ENCODE measurements around the gene LRP1-AS.
A peak's percentile ranks its signal among the peaks of the same experiment; 100 is the strongest.

The LRP1-AS gene

DNA sequence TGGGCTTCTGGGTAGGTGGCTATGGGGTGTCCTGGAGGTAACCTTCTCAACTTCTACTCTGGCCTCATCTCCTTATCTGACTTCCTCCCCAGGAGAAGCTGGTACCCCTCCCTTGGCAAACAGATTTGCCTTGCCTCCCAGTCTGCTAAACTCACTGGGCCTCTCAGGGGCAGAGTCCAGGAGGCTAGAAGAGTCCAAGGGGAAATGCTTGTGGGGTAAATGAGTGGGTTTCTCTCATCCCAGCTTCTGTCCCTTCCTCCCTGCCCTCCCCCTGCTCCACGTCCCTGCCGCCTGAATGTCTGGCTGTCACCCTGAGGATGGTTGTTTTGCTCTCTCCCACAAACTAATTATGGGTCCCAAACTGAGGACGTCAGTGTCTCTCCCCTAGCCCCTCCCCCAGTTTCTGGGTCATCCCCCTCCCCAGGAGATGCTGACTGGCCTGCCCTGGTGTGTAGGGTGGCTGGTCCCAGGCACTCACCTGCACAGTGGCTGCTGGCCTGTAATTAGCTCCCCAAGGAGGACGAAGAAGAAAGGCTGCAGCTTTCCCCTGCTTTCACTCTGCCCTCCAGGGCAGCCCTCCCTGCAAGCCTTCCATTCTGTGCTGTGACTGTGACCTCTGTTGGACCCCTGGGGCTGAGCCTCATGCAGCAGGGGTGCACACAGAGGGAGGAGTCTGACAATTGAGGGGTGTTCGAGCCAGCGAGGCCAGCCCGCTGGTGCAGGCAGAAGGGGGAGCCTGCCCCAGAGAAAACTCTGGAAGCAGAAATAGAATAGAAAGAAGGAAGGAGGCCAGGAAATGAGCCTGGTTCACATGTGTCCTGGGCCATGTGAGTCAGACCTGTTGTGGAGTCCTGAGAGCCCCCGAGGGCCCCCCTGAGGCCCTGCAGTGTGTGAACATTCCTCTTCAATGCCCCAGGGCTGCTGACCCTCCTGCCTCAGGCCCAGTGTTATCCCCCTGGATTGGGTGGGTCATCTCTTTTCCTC, at the start of gene LRP1-AS:
LRP1-AS (minus strand) TSS at position 659 of the 984 bp plus-strand sequence.
- DNase-seq (ENCODE audit: low spot score), result no peak

DNA sequence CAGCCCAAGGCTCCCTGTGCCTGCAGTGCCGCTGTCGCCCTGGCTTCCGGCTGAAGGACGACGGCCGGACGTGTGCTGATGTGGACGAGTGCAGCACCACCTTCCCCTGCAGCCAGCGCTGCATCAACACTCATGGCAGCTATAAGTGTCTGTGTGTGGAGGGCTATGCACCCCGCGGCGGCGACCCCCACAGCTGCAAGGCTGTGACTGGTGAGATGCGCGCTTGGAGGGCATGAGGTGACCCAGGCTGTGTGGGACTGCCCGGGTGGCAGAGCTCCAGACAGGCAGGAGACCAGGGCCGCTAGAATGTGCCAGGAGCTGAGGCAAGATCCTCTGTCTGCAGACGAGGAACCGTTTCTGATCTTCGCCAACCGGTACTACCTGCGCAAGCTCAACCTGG, 49.5 kb upstream of the LRP1-AS start:
- no peak for DNase-seq (ENCODE audit: low spot score)

DNA sequence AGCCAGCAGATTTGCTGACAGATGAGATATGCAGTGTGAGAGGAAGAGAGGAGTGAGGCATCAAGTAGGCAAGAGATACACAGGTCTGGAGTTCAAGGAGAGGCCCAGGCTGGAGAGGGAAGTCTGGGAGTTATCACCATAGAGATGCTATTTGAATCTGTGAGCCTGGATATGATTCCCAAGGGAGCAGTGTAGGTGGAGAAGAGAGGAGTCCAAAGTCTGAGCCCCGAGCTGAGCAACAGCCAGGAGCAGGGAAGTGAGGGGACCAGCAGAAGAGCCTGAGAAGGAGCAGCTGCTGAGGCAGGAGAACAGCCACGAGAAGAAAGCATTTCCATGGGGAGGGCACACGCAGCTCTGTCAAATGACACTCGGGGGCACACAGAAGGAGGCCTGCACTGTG, 49.0 kb upstream of the LRP1-AS start:
- no peak for DNase-seq (ENCODE audit: low spot score)

DNA sequence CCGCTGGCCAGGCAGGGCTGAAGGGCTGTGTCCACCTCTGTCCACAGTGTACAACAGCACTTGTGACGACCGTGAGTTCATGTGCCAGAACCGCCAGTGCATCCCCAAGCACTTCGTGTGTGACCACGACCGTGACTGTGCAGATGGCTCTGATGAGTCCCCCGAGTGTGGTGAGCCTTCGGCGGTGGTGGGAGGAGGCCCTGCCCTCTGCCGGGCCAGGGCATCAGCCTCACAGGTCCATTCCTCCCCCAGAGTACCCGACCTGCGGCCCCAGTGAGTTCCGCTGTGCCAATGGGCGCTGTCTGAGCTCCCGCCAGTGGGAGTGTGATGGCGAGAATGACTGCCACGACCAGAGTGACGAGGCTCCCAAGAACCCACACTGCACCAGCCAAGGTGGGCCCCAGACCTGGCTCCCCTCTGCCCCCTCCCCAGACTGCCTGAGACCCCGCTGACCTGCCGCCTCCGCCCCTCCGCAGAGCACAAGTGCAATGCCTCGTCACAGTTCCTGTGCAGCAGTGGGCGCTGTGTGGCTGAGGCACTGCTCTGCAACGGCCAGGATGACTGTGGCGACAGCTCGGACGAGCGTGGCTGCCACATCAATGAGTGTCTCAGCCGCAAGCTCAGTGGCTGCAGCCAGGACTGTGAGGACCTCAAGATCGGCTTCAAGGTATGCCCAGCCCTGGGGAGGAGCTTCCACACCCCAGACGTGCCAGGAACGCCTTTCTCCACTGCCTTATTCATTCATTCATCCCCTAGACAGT, 48.4 kb upstream of the LRP1-AS start:
- DNase-seq (ENCODE audit: low spot score), result no peak

DNA sequence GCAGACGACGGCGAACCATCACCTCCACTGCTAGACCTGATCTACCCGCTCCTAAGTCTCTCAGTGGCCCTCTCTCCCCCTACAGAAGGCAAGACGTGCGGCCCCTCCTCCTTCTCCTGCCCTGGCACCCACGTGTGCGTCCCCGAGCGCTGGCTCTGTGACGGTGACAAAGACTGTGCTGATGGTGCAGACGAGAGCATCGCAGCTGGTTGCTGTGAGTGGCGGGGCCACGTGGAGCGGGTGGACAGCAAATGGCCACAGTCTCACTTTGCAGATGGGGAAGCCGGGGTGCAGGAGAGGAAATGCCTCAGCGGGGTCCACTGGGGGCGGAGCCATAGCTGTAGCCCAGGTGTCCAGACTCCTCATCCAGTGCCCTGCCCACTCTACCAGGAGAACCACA, 47.8 kb upstream of the LRP1-AS start:
- no peak for DNase-seq (ENCODE audit: low spot score)

DNA sequence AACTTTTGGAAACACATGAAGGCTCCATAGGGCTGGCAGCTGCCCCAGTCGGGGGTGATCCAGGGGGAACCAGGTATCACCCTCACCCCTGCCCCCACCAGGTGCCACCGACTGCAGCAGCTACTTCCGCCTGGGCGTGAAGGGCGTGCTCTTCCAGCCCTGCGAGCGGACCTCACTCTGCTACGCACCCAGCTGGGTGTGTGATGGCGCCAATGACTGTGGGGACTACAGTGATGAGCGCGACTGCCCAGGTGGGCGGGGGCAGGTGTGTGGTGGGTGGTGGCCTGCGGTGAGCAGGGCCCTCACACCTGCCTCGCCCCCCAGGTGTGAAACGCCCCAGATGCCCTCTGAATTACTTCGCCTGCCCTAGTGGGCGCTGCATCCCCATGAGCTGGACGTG, 46.8 kb upstream of the LRP1-AS start:
- no peak for DNase-seq (ENCODE audit: low spot score)

DNA sequence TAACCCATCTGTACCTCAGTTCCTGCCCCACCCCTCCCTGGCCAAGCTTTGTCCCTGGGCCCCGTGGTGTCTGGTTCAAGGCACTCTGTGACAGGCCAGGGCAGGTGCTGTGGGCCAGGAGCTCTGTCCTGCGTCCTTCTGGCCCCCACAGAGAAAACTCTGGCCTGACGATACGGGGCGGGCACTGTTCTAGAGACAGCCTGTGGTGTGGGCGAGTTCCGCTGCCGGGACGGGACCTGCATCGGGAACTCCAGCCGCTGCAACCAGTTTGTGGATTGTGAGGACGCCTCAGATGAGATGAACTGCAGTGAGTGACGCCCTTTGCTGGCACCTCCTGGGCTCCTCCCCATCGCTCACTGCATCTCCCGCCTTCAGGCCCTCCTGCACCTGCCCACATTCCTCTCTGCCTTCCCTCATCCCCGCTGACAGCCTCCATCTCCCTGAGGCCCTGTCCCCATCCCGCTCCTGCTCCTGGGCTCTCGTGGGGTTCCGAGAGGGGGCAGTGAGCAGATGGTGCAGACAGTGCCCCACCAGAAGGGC, 46.4 kb upstream of the LRP1-AS start:
- no peak for DNase-seq (ENCODE audit: low spot score)

DNA sequence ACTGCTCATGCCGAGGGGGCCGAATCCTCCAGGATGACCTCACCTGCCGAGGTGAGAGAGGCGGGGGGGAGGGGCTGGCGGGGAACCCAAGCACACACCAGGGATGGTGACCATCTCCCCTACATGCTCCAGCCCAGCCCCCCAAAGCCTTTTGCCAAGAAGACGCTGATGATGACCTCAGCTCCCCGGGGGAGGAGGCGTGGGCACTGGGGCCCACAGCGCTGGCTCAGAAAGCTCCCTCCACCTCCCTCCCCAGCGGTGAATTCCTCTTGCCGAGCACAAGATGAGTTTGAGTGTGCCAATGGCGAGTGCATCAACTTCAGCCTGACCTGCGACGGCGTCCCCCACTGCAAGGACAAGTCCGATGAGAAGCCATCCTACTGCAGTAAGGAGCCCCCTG, 45.5 kb upstream of the LRP1-AS start:
- DNase-seq (ENCODE audit: low spot score), result no peak

DNA sequence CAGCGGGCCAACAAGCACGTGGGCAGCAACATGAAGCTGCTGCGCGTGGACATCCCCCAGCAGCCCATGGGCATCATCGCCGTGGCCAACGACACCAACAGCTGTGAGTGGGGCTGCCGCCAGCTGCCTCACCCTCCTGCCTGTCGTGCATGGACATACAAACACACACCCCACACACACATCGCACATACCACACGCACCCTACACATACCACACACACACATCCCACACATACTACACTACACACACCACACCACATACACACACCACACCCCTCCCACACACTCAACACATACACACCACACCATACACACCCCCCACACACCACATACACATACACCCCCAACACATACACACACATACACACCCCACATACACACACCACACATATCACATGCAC, 44.0 kb upstream of the LRP1-AS start:
- no peak for DNase-seq (ENCODE audit: low spot score)

DNA sequence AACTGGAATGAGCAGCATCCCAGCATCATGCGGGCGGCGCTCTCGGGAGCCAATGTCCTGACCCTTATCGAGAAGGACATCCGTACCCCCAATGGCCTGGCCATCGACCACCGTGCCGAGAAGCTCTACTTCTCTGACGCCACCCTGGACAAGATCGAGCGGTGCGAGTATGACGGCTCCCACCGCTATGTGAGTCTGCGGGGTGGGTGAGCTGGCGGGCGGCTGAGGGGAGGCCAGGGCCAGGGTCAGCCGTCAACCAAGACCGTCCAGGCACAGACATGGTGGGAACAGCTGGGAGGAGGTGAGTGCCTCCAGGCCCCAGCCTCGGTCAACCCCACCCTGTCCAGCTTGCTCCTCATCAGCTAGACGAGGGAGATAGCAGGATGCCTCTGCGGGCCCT, 43.4 kb upstream of the LRP1-AS start:
- no peak for DNase-seq (ENCODE audit: low spot score)

DNA sequence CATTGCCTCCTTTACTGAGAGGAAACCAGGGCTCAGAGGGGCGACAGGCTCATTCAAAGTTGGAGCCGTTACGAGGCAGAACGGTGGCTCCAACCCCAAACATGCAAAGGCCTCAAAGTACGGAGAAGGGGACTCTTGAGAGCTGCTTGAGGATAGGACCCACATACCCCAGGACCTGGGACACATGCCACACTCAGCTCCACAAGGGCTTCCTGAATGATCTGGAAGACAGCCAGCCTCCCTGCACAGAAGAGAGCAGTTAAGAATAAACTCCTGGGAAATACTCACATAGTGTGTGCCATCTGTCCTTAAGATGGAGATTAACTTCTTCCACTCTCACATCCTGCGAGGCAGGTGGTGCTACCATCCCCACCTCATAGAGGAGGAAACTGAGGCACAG, 42.6 kb upstream of the LRP1-AS start:
- no peak for DNase-seq (ENCODE audit: low spot score)

DNA sequence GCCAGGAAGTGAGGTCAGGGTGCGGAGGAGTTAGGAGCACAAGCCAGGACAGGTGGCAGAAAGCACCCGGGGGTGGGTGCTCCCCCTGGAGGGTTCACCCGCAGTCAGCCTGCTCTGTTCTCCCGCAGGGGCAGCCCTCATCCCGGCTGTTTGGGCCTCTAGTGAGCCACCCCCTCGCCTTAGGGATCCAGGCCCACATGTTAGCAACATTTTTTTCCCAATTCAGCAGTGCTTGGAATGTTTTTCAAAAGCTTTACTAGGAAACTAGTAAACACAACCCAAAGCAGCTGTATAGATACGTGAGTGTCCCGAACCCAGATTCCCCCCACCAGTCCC, 40.6 kb upstream of the LRP1-AS start:
- no peak for DNase-seq (ENCODE audit: low spot score)

DNA sequence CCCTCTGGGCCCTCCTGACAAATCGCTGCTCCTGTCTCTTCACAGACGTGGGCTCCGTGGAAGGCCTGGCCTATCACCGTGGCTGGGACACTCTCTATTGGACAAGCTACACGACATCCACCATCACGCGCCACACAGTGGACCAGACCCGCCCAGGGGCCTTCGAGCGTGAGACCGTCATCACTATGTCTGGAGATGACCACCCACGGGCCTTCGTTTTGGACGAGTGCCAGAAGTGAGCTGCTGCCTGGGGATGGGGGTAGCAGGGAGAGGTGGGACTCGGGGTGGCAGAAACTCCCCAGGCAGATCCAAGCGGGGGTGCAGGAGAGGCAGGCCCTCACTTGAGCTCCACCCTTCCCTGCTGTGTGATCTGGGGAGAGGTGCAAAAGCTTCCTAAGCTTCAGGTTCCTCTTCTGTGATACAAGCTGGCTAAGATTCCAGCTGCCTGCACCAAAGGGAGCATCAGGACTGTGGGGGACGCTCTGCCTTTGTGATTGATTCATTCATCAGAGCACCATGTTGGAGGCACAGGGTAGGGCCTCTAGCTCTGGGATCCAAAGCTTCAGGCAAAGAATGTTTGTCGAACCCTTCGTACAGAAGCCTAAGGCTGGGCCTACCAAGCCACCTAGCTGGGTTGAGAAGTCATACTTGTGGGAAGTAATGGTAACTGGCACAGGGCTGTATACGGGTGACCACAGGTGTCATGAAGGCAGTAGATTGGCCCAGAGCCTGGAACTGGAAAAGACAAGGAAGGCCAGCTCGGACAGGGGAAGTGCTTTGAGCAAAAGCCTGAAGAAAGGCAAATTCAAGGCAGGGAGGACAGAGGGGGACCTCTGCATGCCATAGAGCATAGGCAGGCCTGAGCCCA, 40.0 kb upstream of the LRP1-AS start:
- no peak for DNase-seq (ENCODE audit: low spot score)

DNA sequence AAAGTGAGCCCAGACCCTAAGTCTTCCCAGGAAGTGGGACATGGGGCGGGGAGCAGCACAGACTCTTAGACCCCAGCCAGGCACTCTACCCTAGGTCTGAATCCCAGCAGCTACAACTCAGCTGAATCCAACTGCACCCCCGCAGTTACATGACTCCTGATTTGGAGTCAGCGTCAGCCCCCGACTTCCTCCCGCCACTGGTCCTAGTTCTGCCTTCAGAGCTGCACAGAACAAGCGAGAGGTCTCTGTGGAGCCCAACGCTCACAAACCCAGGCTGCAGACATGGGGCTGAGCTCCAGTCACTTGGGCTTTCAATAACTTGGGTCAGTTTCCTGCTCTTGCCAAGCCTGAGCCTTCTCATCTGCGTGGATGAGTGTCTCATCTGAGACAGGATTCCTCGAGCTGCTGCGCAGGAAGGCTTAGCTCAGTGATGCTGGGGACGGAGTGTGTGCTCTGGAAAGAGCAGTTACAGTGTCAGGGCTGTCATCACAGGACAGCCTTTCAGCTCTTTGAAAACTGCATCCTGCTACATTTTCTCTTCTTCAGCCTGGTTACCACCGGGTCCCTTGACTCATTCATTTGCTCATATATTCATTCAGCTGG, 38.6 kb upstream of the LRP1-AS start:
- no peak for DNase-seq (ENCODE audit: low spot score)

DNA sequence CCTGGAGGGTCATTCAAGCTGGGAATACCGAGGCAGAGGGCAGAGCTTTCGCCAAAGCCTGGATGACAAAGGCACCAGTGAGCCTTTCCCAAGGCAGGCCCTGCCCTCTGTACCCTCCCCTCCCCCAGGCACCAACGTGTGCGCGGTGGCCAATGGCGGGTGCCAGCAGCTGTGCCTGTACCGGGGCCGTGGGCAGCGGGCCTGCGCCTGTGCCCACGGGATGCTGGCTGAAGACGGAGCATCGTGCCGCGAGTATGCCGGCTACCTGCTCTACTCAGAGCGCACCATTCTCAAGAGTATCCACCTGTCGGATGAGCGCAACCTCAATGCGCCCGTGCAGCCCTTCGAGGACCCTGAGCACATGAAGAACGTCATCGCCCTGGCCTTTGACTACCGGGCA, 38.0 kb upstream of the LRP1-AS start:
- DNase-seq (ENCODE audit: low spot score), result no peak

DNA sequence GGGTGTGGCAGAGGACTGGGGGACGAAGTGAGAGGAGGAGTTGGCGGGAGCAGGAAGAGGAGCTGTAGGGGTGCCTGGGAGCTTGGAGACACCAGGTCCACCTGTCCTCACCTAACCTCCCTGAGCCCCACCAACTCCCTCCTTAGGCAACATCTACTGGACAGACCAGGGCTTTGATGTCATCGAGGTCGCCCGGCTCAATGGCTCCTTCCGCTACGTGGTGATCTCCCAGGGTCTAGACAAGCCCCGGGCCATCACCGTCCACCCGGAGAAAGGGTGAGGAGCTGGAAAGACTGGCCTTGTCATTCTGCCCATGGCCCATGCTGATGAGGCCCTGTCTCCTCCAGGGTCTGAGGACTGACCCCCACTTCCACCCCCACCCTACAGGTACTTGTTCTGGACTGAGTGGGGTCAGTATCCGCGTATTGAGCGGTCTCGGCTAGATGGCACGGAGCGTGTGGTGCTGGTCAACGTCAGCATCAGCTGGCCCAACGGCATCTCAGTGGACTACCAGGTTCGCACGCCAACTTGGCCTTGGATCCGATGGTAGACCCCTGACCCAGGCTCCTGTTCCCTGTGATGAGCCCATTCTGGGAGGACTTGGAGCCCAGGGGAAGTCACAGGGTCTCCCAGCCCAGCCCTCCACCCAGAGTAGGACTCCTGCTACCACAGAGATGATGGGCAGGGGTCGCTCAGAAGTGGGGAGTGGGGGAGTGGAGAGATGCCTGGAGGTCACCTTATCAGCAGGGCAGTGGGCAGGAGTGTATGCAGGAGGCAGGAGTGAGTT, 36.7 kb upstream of the LRP1-AS start:
- no peak for DNase-seq (ENCODE audit: low spot score)

DNA sequence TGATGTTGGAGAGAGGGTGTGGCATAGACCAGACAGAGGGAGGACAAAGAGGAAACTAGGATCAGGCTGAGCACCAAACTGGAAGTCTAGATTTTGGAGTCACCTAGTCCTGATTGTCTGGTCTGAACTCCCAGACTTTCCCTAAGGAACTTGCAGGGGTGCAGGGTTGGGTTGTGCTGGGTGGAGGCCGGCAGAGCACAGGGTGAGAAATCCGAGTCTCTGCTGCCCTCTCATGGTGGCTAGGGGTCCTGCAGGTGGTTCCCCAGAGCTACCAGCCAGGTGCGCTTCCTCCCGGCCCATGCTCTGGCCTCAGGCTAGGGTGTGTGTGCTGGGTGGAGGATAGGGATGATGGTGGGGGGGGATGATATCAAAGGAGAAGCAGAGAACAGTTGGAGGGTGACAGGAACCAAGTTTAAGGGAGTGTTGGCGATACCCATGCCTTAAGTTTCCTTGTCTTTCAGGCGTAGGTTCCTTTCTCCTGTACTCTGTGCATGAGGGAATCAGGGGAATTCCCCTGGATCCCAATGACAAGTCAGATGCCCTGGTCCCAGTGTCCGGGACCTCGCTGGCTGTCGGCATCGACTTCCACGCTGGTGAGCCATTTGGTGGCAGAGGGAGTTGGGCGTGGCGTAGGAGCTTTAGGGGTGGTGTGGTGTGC, 35.6 kb upstream of the LRP1-AS start:
- DNase-seq (ENCODE audit: low spot score), result peak; percentile 79

DNA sequence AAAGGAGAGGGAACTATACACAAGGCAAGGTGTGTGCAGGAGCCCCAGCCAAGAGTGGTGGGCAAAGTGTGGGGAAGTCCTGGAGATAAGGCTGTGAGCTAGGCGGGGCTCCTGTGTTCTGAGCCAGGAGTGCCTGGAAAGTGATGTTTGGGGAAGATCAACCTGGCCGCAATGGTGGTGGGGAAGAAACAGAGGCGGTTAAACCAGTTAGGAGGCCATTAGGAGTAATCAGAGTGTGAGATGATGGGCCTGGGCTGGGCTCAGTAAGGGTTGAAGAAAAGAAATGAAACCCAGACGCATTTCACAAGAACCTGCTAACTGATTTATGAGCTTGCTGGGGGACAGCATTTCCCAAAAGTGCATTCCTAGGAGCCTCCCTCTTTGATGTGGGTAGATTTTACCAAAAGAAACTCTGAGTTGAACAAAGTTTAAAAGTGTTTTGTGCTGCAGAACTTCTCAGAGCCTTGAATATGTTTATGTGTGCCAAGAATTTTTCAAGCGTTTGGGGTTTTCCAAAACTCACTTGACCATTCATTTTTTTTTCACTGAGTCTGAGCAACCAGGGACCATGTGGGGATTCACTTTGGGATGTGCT, 34.2 kb upstream of the LRP1-AS start:
- DNase-seq (ENCODE audit: low spot score), result no peak

DNA sequence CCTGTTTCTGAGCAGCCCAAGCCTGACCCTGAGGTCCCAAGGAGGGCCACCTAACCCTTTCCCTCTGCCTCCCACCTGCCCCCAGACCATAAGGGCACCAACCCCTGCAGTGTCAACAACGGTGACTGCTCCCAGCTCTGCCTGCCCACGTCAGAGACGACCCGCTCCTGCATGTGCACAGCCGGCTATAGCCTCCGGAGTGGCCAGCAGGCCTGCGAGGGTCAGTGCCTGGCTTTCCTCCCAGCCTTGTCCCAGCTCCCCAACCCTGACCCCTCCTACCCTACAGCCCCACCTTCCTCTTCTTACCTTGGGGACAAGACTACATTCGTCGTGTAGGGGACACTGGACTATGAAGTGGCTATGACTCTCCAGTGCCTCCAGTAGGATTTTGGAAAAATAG, 33.7 kb upstream of the LRP1-AS start:
- DNase-seq (ENCODE audit: low spot score), result no peak

All from NAMALWA (cell line).